H1 (cell line): Measurements from ENCODE around the gene RCSD1.

ENCODE experiments used
- BCL11A ChIP-seq, 2 experiments: IDR thresholded peaks; one replicate each; pipeline ENCODE4 v1.6.1; 2011; ENCODE audit warnings: low read depth in 2 of 2, low read length in 2 of 2, mild to moderate bottlenecking in 2 of 2
- TAF1 ChIP-seq: IDR thresholded peaks from 2 replicates; pipeline ENCODE4 v1.6.1; 2011; ENCODE audit warnings: mild to moderate bottlenecking, low read depth, low read length
- ZNF274 ChIP-seq: IDR thresholded peaks from 2 replicates; pipeline ENCODE4 v1.7.0; 2012; ENCODE audit warnings: low read length, borderline replicate concordance; ENCODE audit errors: extremely low read depth
- TF ChIP-seq, protein P1 (sequence below), 3 experiments: IDR thresholded peaks; 1 replicate in 2 of 3; 2 replicates in 1 of 3; pipeline versions ENCODE4 v1.5.1 to v1.6.1; 2011; ENCODE audit warnings: low read length in 3 of 3, mild to moderate bottlenecking in 3 of 3, inconsistent platforms in 2 of 3, low read depth in 1 of 3, moderate library complexity in 1 of 3; ENCODE audit not compliant: insufficient read depth in 1 of 3; ENCODE audit errors: control extremely low read depth in 1 of 3

GRCh38 chr1:167720965-167721616 lies 91.1 kb downstream of the RCSD1 start:
- TF ChIP-seq, protein P1, sequence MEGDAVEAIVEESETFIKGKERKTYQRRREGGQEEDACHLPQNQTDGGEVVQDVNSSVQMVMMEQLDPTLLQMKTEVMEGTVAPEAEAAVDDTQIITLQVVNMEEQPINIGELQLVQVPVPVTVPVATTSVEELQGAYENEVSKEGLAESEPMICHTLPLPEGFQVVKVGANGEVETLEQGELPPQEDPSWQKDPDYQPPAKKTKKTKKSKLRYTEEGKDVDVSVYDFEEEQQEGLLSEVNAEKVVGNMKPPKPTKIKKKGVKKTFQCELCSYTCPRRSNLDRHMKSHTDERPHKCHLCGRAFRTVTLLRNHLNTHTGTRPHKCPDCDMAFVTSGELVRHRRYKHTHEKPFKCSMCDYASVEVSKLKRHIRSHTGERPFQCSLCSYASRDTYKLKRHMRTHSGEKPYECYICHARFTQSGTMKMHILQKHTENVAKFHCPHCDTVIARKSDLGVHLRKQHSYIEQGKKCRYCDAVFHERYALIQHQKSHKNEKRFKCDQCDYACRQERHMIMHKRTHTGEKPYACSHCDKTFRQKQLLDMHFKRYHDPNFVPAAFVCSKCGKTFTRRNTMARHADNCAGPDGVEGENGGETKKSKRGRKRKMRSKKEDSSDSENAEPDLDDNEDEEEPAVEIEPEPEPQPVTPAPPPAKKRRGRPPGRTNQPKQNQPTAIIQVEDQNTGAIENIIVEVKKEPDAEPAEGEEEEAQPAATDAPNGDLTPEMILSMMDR (IDR thresholded peaks at IDR 0.05; ENCODE audit: control extremely low read depth in 1 of 3, insufficient read depth in 1 of 3, low read depth in 1 of 3, low read length in 3 of 3) = peak; percentile 20 to 24 (median 23); a peak in 3 of 4 replicates
- TF ChIP-seq BCL11A (IDR thresholded peaks at IDR 0.05; ENCODE audit: low read depth in 2 of 2, low read length in 2 of 2) (no peak), ZNF274 (no peak), TAF1 (no peak)
